GM21381 (cell line): ENCODE results near the gene NINL.

ENCODE experiments used
- ATAC-seq: cut with Tn5 transposase; IDR thresholded peaks from one replicate; pipeline ENCODE4 v1.9.1; 2021; ENCODE audit warnings: mild to moderate bottlenecking, moderate library complexity; ENCODE audit not compliant: unreplicated experiment

Gene NINL

GRCh38 chr20:25533920-25534700, 51.2 kb downstream of the NINL start:
- no peak for ATAC-seq

- no peak for ATAC-seq
Observed at GRCh38 chr20:25532971-25533391, 52.4 kb downstream of the NINL start.

- ATAC-seq: no peak
Observed at GRCh38 chr20:25532015-25532751, 53.1 kb downstream of the NINL start.

GRCh38 chr20:25529295-25529951, 55.9 kb downstream of the NINL start:
- no peak for ATAC-seq

GRCh38 chr20:25527949-25528348, 57.4 kb downstream of the NINL start:
- ATAC-seq: no peak

GRCh38 chr20:25526446-25526845, 58.9 kb downstream of the NINL start:
- no peak for ATAC-seq

GRCh38 chr20:25525867-25526266, 59.5 kb downstream of the NINL start:
- no peak for ATAC-seq

GRCh38 chr20:25525295-25525694, 60.0 kb downstream of the NINL start:
- no peak for ATAC-seq

GRCh38 chr20:25521382-25521781, 63.9 kb downstream of the NINL start:
- ATAC-seq: no peak

GRCh38 chr20:25517124-25517523, 68.2 kb downstream of the NINL start:
- ATAC-seq: no peak

- no peak for ATAC-seq
Observed at GRCh38 chr20:25514747-25515340, 70.5 kb downstream of the NINL start.

- ATAC-seq: no peak
Observed at GRCh38 chr20:25514195-25514594, 71.1 kb downstream of the NINL start.

GRCh38 chr20:25512709-25513108, 72.6 kb downstream of the NINL start:
- ATAC-seq: no peak

GRCh38 chr20:25511183-25511582, 74.1 kb downstream of the NINL start:
- ATAC-seq: no peak

GRCh38 chr20:25510721-25511120, 74.6 kb downstream of the NINL start:
- ATAC-seq: no peak

GRCh38 chr20:25510202-25510601, 75.1 kb downstream of the NINL start:
- no peak for ATAC-seq

GRCh38 chr20:25509084-25509483, 76.2 kb downstream of the NINL start:
- ATAC-seq: no peak

- ATAC-seq: no peak
Observed at GRCh38 chr20:25508083-25508770, 77.1 kb downstream of the NINL start.

GRCh38 chr20:25507385-25508082, 77.8 kb downstream of the NINL start:
- no peak for ATAC-seq
